Kidney epithelial cell (primary cell): ENCODE data around the gene FLNC. TPM values are rescaled to one million over a fixed set of nuclear protein-coding genes. Genes with fewer than 3 reads are reported as not detected.
A peak's percentile ranks its signal among the peaks of the same experiment; 100 is the strongest.

Source experiments
- DNase-seq: peaks from one replicate; pipeline ENCODE4 v3.0.0-alpha.2; 2010; ENCODE audit warnings: low read depth
- H3K27me3 ChIP-seq: 2 replicates; pipeline ENCODE4 v1.6.0; 2011; ENCODE audit warnings: low read length; ENCODE audit not compliant: control insufficient read depth, insufficient read depth
- H3K36me3 ChIP-seq: 2 replicates; pipeline ENCODE4 v1.5.1; 2011; ENCODE audit warnings: low read length; ENCODE audit not compliant: control insufficient read depth, insufficient read depth
- H3K4me3 ChIP-seq: 2 replicates; pipeline ENCODE4 v1.5.1; 2011; ENCODE audit warnings: low read depth, mild to moderate bottlenecking, control low read depth, low read length
- CTCF ChIP-seq: IDR thresholded peaks from 2 replicates; pipeline ENCODE4 v1.5.1; 2011; ENCODE audit warnings: mild to moderate bottlenecking, moderate library complexity, low read length, control low read depth, inconsistent platforms; ENCODE audit not compliant: insufficient read depth, poor library complexity, severe bottlenecking
- total RNA-seq: library from RNA; depleted of rRNA; stranded (reverse); fragments of >200 nt; gene quantifications from 2 replicates; pipeline ENCODE4 v1.2.3, GENCODE V29; 2015

Gene FLNC
- total RNA-seq, 1 donor from 2014 or later, result 243 TPM

GRCh38 chr7:128878226-128879105 is 48.3 kb downstream of the FLNC start:
- Histone ChIP-seq H3K27me3 (peaks cover 3% of the 10 kb centered on the region), H3K36me3 (no peaks in the 10 kb centered on the region), H3K4me3 (no peak overlapping the region)
- no peak for TF ChIP-seq CTCF
- no peak for DNase-seq

GRCh38 chr7:128879461-128879938 is 49.3 kb downstream of the FLNC start:
- peaks cover under 1% of the 10 kb centered on the region for H3K27me3 ChIP-seq
- DNase-seq, result no peak
- TF ChIP-seq CTCF, result no peak
- H3K4me3 ChIP-seq, result no peak overlapping the region
- no peaks in the 10 kb centered on the region for H3K36me3 ChIP-seq

- H3K4me3 ChIP-seq, result no peak overlapping the region
- H3K36me3 ChIP-seq, result no peaks in the 10 kb centered on the region
- no peak for DNase-seq
- peaks cover under 1% of the 10 kb centered on the region for H3K27me3 ChIP-seq
- TF ChIP-seq CTCF, result peak; percentile 88
Measured at GRCh38 chr7:128879939-128880746, 49.9 kb downstream of the FLNC start.

GRCh38 chr7:128880791-128881457 is 50.7 kb downstream of the FLNC start:
- H3K27me3 ChIP-seq, result peaks cover 3% of the 10 kb centered on the region
- no peak for TF ChIP-seq CTCF
- DNase-seq, result no peak
- H3K36me3 ChIP-seq, result no peaks in the 10 kb centered on the region
- H3K4me3 ChIP-seq, result no peak overlapping the region

- Histone ChIP-seq H3K4me3 (no peak overlapping the region), H3K36me3 (no peaks in the 10 kb centered on the region), H3K27me3 (peaks cover 3% of the 10 kb centered on the region)
- DNase-seq, result no peak
- no peak for TF ChIP-seq CTCF
Measured at GRCh38 chr7:128881458-128882125, 51.4 kb downstream of the FLNC start.
